Endothelial cell of umbilical vein (primary cell): Measurements from ENCODE around the gene SCAMP1. TPM values are rescaled to one million over a fixed set of nuclear protein-coding genes. Genes with fewer than 3 reads are reported as not detected.

ENCODE experiments used
- BruUV-seq: library from RNA; stranded (reverse); fragments of 400-500 nt; replicated peaks from 2 replicates; lab custom pipeline; 2021; lab: Mats Ljungman, UMichigan
- CTCF ChIA-PET: fragments of 300-600, 350-600 bp; sonication (Branson Sonifier 250); formaldehyde crosslinking; loops from one replicate; lab custom pipeline; 2021; ENCODE audit warnings: antibody characterized with exemption, inconsistent platforms; lab: Charles Lee
- POLR2A ChIA-PET: fragments of 300-600, 350-600 bp; sonication (Branson Sonifier 250); formaldehyde crosslinking; loops from one replicate; lab custom pipeline; 2021; ENCODE audit warnings: antibody characterized with exemption, inconsistent platforms; lab: Charles Lee
- DNase-seq: peaks from one replicate; pipeline ENCODE4 v3.0.0-alpha.2; 2011; ENCODE audit warnings: low read depth, low spot score
- FAIRE-seq: peaks from 2 replicates; lab custom pipeline; 2011; peaks lifted over from hg19 to GRCh38; lab: Jason Lieb, UNC
- H2AFZ ChIP-seq: 2 replicates; pipeline ENCODE4 v1.6.0; 2012; ENCODE audit warnings: low read depth, low read length, control low read depth, inconsistent platforms
- H3K27ac ChIP-seq: 2 replicates; pipeline ENCODE4 v1.5.1; 2011; ENCODE audit warnings: low read depth, mild to moderate bottlenecking, control low read depth, low read length, moderate library complexity; ENCODE audit not compliant: insufficient read depth
- H3K27me3 ChIP-seq, 2 experiments: 2 replicates each; pipeline versions ENCODE4 v1.6.0 to v1.6.1; 2011; ENCODE audit warnings: low read length in 2 of 2, mixed read lengths in 1 of 2; ENCODE audit not compliant: control insufficient read depth in 2 of 2, insufficient read depth in 2 of 2
- H3K36me3 ChIP-seq, 2 experiments: 2 replicates in 1 of 2; 3 replicates in 1 of 2; pipeline ENCODE4 v1.5.1; 2011; ENCODE audit warnings: low read length in 2 of 2, mild to moderate bottlenecking in 1 of 2, moderate library complexity in 1 of 2; ENCODE audit not compliant: control insufficient read depth in 2 of 2, insufficient read depth in 2 of 2; ENCODE audit errors: extremely low read depth in 1 of 2
- H3K4me1 ChIP-seq: 3 replicates; pipeline ENCODE4 v1.5.1; 2011; ENCODE audit warnings: mild to moderate bottlenecking, low read length; ENCODE audit not compliant: control insufficient read depth, insufficient read depth; ENCODE audit errors: extremely low read depth
- H3K4me2 ChIP-seq: 2 replicates; pipeline ENCODE4 v1.6.1; 2011; ENCODE audit warnings: low read length, control low read depth, mixed read lengths; ENCODE audit not compliant: insufficient read depth
- H3K4me3 ChIP-seq, 3 experiments: fragments of 200-600 bp in 1 of 3; sonication (generic), shearing (Covaris generic) in 1 of 3; replicated peaks in 1 of 3; 2 replicates each; pipeline ENCODE4 v1.5.1; 2011 to 2016; ENCODE audit warnings: control low read depth in 3 of 3, low read length in 3 of 3, mild to moderate bottlenecking in 2 of 3, inconsistent platforms in 1 of 3, low read depth in 1 of 3, moderate library complexity in 1 of 3; ENCODE audit not compliant: insufficient read depth in 1 of 3
- H3K79me2 ChIP-seq: 2 replicates; pipeline ENCODE4 v1.6.0; 2012; ENCODE audit warnings: low read length, inconsistent platforms; ENCODE audit not compliant: control insufficient read depth, insufficient read depth
- H3K9ac ChIP-seq: replicated peaks from 2 replicates; pipeline ENCODE3; 2011; ENCODE audit warnings: low read length, control low read depth; ENCODE audit not compliant: insufficient read depth; ENCODE audit errors: extremely low read depth
- H3K9me1 ChIP-seq: replicated peaks from 3 replicates; pipeline ENCODE4 v1.6.0; 2011; ENCODE audit warnings: mild to moderate bottlenecking, low read length; ENCODE audit not compliant: control insufficient read depth, insufficient read depth; ENCODE audit errors: extremely low read depth
- H3K9me3 ChIP-seq: replicated peaks from 2 replicates; pipeline ENCODE4 v1.5.1; 2012; ENCODE audit warnings: low read length, inconsistent platforms; ENCODE audit not compliant: control insufficient read depth, insufficient read depth
- H4K20me1 ChIP-seq: replicated peaks from 2 replicates; pipeline ENCODE3; 2011; ENCODE audit warnings: mild to moderate bottlenecking, low read length; ENCODE audit not compliant: control insufficient read depth, insufficient read depth; ENCODE audit errors: extremely low read depth
- EZH2 ChIP-seq: IDR thresholded peaks from 2 replicates; pipeline ENCODE4 v1.6.1; 2012; ENCODE audit warnings: borderline replicate concordance, low read depth, mild to moderate bottlenecking, moderate library complexity, low read length, inconsistent platforms; ENCODE audit not compliant: severe bottlenecking
- FOS ChIP-seq: IDR thresholded peaks from 2 replicates; pipeline ENCODE4 v1.6.1; 2011; ENCODE audit warnings: mild to moderate bottlenecking, low read length, moderate library complexity, borderline replicate concordance; ENCODE audit not compliant: insufficient read depth
- GATA2 ChIP-seq: IDR thresholded peaks from 2 replicates; pipeline ENCODE4 v1.7.0; 2011; ENCODE audit warnings: low read depth, mild to moderate bottlenecking, moderate library complexity, mixed read lengths, low read length; ENCODE audit not compliant: insufficient read length, insufficient read depth
- JUN ChIP-seq: IDR thresholded peaks from 2 replicates; pipeline ENCODE4 v1.6.1; 2011; ENCODE audit warnings: borderline replicate concordance, low read depth; ENCODE audit not compliant: insufficient read length, insufficient read depth
- MYC ChIP-seq: IDR thresholded peaks from one replicate; pipeline ENCODE4 v1.6.1; 2011; ENCODE audit warnings: mild to moderate bottlenecking, low read depth, low read length
- POLR2A ChIP-seq: IDR thresholded peaks from 2 replicates; pipeline ENCODE4 v1.6.1; 2012; ENCODE audit warnings: low read depth, mild to moderate bottlenecking, control low read depth, low read length
- POLR2AphosphoS5 ChIP-seq: IDR thresholded peaks from 2 replicates; pipeline ENCODE4 v1.6.1; 2012; ENCODE audit warnings: low read depth, mild to moderate bottlenecking, control low read depth, low read length, moderate library complexity; ENCODE audit not compliant: insufficient read depth
- dilution Hi-C: fragments of 300-500 bp; cut with MboI; formaldehyde crosslinking; loops from one replicate; pipeline ENCODE4 v1.15.0; 2019; ENCODE audit warnings: low sequenced_read_pairs; ENCODE audit not compliant: extremely low pct_ligation_motif_present
- intact Hi-C: fragments of 100-400 bp; cut with micrococcal nuclease; formaldehyde crosslinking; loops from one replicate; pipeline ENCODE4 v1.10.0; 2022
- polyA plus RNA-seq, 4 experiments: library from polyadenylated mRNA; depleted of rRNA in 3 of 4; stranded (reverse) in 3 of 4; unstranded in 1 of 4; fragments of >200 nt; gene quantifications; 2 replicates each; pipeline versions ENCODE4 v1.2.1 to v1.2.3, GENCODE V29; 2011 to 2012; ENCODE audit warnings: missing spikeins in 1 of 4
- total RNA-seq: library from RNA; stranded (reverse); gene quantifications from 2 replicates; pipeline ENCODE4 v1.2.3, GENCODE V29; 2021
- TF ChIP-seq, protein P1 (sequence below): IDR thresholded peaks from 2 replicates; pipeline ENCODE4 v1.6.1; 2011; ENCODE audit not compliant: insufficient read depth, insufficient read length
- TF ChIP-seq, protein P2 (sequence below), 2 donors: IDR thresholded peaks; 1 replicate in 1 of 2; 2 replicates in 1 of 2; pipeline ENCODE4 v1.5.1; 2011; ENCODE audit warnings: low read length in 2 of 2, mild to moderate bottlenecking in 2 of 2, moderate library complexity in 2 of 2, control low read depth in 1 of 2, inconsistent platforms in 1 of 2, low read depth in 1 of 2; ENCODE audit not compliant: insufficient read depth in 1 of 2; ENCODE audit errors: extremely low read depth in 1 of 2

SCAMP1 gene
- total and polyA plus RNA-seq, 2 donors (not counting 3 experiments of a cell fraction or from before 2014, with no cell fraction given) = 13.7 to 29.0 TPM

DNA sequence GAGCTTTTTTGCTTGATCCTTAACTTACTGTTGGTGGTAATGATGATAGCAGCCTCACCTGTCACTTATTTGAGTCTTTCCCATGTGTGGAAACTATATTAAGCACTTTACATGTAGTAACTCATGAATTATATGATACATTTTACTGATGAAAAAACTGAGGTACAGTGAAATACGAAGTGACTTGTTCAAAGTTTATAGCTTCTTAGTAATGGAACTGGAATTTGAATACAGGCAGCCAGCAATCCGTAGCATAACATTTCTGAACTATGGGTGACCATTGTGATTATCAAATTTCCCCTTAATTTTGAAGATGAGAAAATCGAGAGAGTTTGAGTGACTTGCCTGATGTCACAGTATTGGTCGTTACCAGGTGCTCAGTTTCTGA is 17.3 kb downstream of the SCAMP1 start:
- TF ChIP-seq POLR2A (no peak), JUN (no peak), EZH2 (no peak), POLR2AphosphoS5 (no peak), FOS (no peak), MYC (no peak)
- TF ChIP-seq, protein P1, sequence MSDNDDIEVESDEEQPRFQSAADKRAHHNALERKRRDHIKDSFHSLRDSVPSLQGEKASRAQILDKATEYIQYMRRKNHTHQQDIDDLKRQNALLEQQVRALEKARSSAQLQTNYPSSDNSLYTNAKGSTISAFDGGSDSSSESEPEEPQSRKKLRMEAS = no peak
- no peak for DNase-seq
- H3K4me3 ChIP-seq = no peak overlapping the region
- ChIA-PET POLR2A (interaction anchor here (0.7 kb wide), 1 partner anchor 12 kb away, joined by 3 read pairs; no protein-coding TSS in a partner anchor), CTCF (interaction anchor here (1.0 to 1.8 kb wide), 3 partner anchors 12 to 234 kb away, joined by 3 to 4 read pairs (median 3); no protein-coding TSS in a partner anchor)
- intact Hi-C loops = no loop called here
- H4K20me1 ChIP-seq = peaks cover 3% of the 10 kb centered on the region
- no peak overlapping the region for H3K4me2 ChIP-seq
- H3K27ac ChIP-seq = no peak overlapping the region
- no peaks in the 10 kb centered on the region for H3K36me3 ChIP-seq
- H2AFZ ChIP-seq = no peak overlapping the region
- no TSS peak for BruUV-seq
- no peaks in the 10 kb centered on the region for H3K27me3 ChIP-seq
- peaks cover 11% of the 10 kb centered on the region for H3K79me2 ChIP-seq
- no peak overlapping the region for H3K9ac ChIP-seq
- no peaks in the 10 kb centered on the region for H3K9me3 ChIP-seq
- no peaks in the 10 kb centered on the region for H3K4me1 ChIP-seq
- dilution Hi-C loops = no loop called here
- H3K9me1 ChIP-seq = no peaks in the 10 kb centered on the region
- FAIRE-seq = no peak

DNA sequence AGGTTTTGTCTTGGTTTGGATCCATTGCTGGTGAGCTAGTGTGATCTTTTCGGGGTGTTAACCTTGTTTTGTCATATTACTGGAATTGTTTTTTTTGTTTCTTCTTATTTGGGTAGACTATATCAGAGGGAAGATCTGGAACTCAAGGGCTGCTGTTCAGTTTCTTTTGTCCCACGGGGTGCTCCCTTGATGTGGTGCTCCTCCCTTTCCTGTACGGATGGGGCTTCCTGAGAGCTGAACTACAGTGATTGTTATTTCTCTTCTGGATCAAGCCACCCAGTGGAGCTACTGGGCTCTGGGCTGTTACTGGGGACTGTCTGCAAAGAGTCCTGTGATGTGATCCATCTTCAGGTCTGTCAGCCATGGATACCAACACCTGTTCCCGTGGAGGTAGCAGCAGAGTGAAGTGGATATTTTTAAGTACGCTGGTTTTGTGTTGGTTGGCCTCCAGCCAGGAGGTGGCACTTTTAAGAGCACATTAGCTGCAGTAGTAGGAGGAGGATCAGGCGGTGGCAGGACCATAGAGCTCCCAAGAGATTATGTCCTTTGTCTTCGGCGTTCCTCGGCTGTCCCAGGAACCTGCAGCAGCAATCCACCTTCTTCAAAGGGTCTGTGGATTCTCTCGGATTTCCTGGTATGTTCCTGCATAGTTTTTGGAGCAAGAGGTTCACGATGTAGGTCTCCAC is 27.2 kb downstream of the SCAMP1 start:
- Histone ChIP-seq H3K79me2 (peaks cover 18% of the 10 kb centered on the region), H4K20me1 (no peaks in the 10 kb centered on the region), H3K9me3 (no peaks in the 10 kb centered on the region), H3K27me3 (no peaks in the 10 kb centered on the region), H3K4me1 (no peaks in the 10 kb centered on the region), H3K9ac (no peak overlapping the region), H3K27ac (no peak overlapping the region), H3K4me3 (no peak overlapping the region), H3K36me3 (no peaks in the 10 kb centered on the region), H3K4me2 (no peak overlapping the region), H2AFZ (no peak overlapping the region), H3K9me1 (no peaks in the 10 kb centered on the region)
- DNase-seq (no peak), FAIRE-seq (no peak)
- intact Hi-C loops = no loop called here
- ChIA-PET POLR2A (no interaction called here), CTCF (interaction anchor here (1.4 kb wide), 1 partner anchor 67 kb away, joined by 3 read pairs; no protein-coding TSS in a partner anchor)
- BruUV-seq = no TSS peak
- dilution Hi-C loops = no loop called here
- TF ChIP-seq JUN (no peak), MYC (no peak), GATA2 (no peak), POLR2A (no peak), POLR2AphosphoS5 (no peak), EZH2 (no peak), FOS (no peak)
- TF ChIP-seq, protein P1 = no peak
- TF ChIP-seq, protein P2, sequence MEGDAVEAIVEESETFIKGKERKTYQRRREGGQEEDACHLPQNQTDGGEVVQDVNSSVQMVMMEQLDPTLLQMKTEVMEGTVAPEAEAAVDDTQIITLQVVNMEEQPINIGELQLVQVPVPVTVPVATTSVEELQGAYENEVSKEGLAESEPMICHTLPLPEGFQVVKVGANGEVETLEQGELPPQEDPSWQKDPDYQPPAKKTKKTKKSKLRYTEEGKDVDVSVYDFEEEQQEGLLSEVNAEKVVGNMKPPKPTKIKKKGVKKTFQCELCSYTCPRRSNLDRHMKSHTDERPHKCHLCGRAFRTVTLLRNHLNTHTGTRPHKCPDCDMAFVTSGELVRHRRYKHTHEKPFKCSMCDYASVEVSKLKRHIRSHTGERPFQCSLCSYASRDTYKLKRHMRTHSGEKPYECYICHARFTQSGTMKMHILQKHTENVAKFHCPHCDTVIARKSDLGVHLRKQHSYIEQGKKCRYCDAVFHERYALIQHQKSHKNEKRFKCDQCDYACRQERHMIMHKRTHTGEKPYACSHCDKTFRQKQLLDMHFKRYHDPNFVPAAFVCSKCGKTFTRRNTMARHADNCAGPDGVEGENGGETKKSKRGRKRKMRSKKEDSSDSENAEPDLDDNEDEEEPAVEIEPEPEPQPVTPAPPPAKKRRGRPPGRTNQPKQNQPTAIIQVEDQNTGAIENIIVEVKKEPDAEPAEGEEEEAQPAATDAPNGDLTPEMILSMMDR (IDR thresholded peaks at IDR 0.05; ENCODE audit: extremely low read depth in 1 of 2, insufficient read depth in 1 of 2, low read depth in 1 of 2, low read length in 2 of 2) = no peak
